Measurements from ENCODE around the gene SRSF6. TPM values are rescaled to one million over a fixed set of nuclear protein-coding genes. Genes with fewer than 3 reads are reported as not detected.
"Not testable (repeated sequence)": the region's sequence is repeated elsewhere in the genome, so short reads cannot be mapped to it uniquely, and the experiment has no call there.

Gene SRSF6
- total RNA-seq, 6 experiments from 2014 or later = 141 to 157 (median 148) TPM

- no peak for TF ChIP-seq CTCF (IDR thresholded peaks at IDR 0.05)
- H3K9me3 Mint-ChIP-seq = no peaks in the 10 kb centered on the region
- peaks cover 12% of the 10 kb centered on the region for H3K4me1 Mint-ChIP-seq (ENCODE audit: low read depth)
- H3K27ac Mint-ChIP-seq = no peak overlapping the region
- H3K36me3 Mint-ChIP-seq (ENCODE audit: low read depth) = no peaks in the 10 kb centered on the region
- no peak for DNase-seq
- H3K4me3 Mint-ChIP-seq = no peak overlapping the region
- H3K27me3 Mint-ChIP-seq (ENCODE audit: insufficient read depth) = peaks cover 24% of the 10 kb centered on the region
These were observed 6.6 kb upstream of the SRSF6 start for GRCh38 chr20:43450841-43451799.

GRCh38 chr20:43452404-43453126 is 5.1 kb upstream of the SRSF6 start:
- no peak for DNase-seq
- Mint-ChIP-seq H3K4me3 (no peak overlapping the region), H3K4me1 (ENCODE audit: low read depth) (peaks cover 11% of the 10 kb centered on the region), H3K36me3 (ENCODE audit: low read depth) (no peaks in the 10 kb centered on the region), H3K27ac (no peak overlapping the region), H3K9me3 (no peaks in the 10 kb centered on the region), H3K27me3 (ENCODE audit: insufficient read depth) (peaks cover 21% of the 10 kb centered on the region)
- no peak for TF ChIP-seq CTCF (IDR thresholded peaks at IDR 0.05)

GRCh38 chr20:43456252-43456651 is 1.4 kb upstream of the SRSF6 start:
- H3K9me3 Mint-ChIP-seq, DNase-seq: not testable (repeated sequence)
- peaks cover 28% of the 10 kb centered on the region for H3K4me1 Mint-ChIP-seq (ENCODE audit: low read depth)
- peaks cover 13% of the 10 kb centered on the region for H3K27me3 Mint-ChIP-seq (ENCODE audit: insufficient read depth)
- H3K4me3 Mint-ChIP-seq = peak overlapping the region; percentile 97
- H3K27ac Mint-ChIP-seq = peak overlapping the region; percentile 99; the same call in 1 of the 2 replicates
- peaks cover 24% of the 10 kb centered on the region for H3K36me3 Mint-ChIP-seq (ENCODE audit: low read depth)

- Mint-ChIP-seq H3K27ac (peak overlapping the region; percentile 99), H3K27me3 (ENCODE audit: insufficient read depth) (peaks cover 13% of the 10 kb centered on the region), H3K4me1 (ENCODE audit: low read depth) (peaks cover 36% of the 10 kb centered on the region), H3K36me3 (ENCODE audit: low read depth) (peaks cover 31% of the 10 kb centered on the region), H3K9me3 (no peaks in the 10 kb centered on the region), H3K4me3 (peak overlapping the region; percentile 97)
- peak; percentile 88 for DNase-seq
- TF ChIP-seq CTCF (IDR thresholded peaks at IDR 0.05) = no peak
These were observed 672 bp upstream of the SRSF6 start for GRCh38 chr20:43456809-43457639.

- H3K4me3 Mint-ChIP-seq = peak overlapping the region; percentile 97
- no peak for TF ChIP-seq CTCF (IDR thresholded peaks at IDR 0.05)
- DNase-seq = no peak
These were observed 777 bp downstream of the SRSF6 start for GRCh38 chr20:43458422-43458924.

More at GRCh38 chr20:43458422-43458924, 777 bp downstream of the SRSF6 start:
- H3K27me3 Mint-ChIP-seq (ENCODE audit: insufficient read depth) = peaks cover 10% of the 10 kb centered on the region
- peaks cover 41% of the 10 kb centered on the region for H3K36me3 Mint-ChIP-seq (ENCODE audit: low read depth)
- no peaks in the 10 kb centered on the region for H3K9me3 Mint-ChIP-seq
- peak overlapping the region; percentile 99 for H3K27ac Mint-ChIP-seq
- H3K4me1 Mint-ChIP-seq (ENCODE audit: low read depth) = peaks cover 46% of the 10 kb centered on the region

Measured in HFFc6 (cell line).